Colonic mucosa (tissue), 4 donors: ENCODE measurements around the gene PITX2. TPM values are rescaled to one million over a fixed set of nuclear protein-coding genes. Genes with fewer than 3 reads are reported as not detected.

Experiments
- DNase-seq: peaks from one replicate; pipeline ENCODE4 v3.0.0-alpha.2; 2020
- H3K27ac ChIP-seq: fragments of 200-600 bp; one replicate; pipeline ENCODE4 v1.8.0; 2021
- H3K27me3 ChIP-seq: fragments of 200-600 bp; one replicate; pipeline ENCODE4 v1.8.0; 2021
- H3K36me3 ChIP-seq: fragments of 200-600 bp; one replicate; pipeline ENCODE4 v1.8.0; 2021
- H3K4me1 ChIP-seq: fragments of 200-600 bp; one replicate; pipeline ENCODE4 v1.8.0; 2021; ENCODE audit warnings: mild to moderate bottlenecking
- H3K4me3 ChIP-seq: fragments of 200-600 bp; one replicate; pipeline ENCODE4 v1.8.0; 2021
- H3K9ac ChIP-seq, 2 donors: one replicate each; pipeline ENCODE4 v1.7.0; 2013; ENCODE audit warnings: control low read depth in 2 of 2, low read depth in 2 of 2, low read length in 2 of 2
- H3K9me3 ChIP-seq: fragments of 200-600 bp; one replicate; pipeline ENCODE4 v1.8.0; 2021
- intact Hi-C: fragments of 100-400 bp; cut with DNase I; formaldehyde crosslinking; loops from one replicate; pipeline ENCODE4 v1.14.1; 2022
- total RNA-seq, 2 donors: library from RNA; stranded (reverse); fragmentation: NEBNext Ultra II Directional in 1 of 2; extraction: Animal tissue kit (Norgen Biotek cat#: 25700) in 1 of 2; gene quantifications; one replicate each; pipeline ENCODE4 v1.2.1, GENCODE V29; 2021
- TF ChIP-seq, protein P1 (sequence below): fragments of 200-600 bp; IDR thresholded peaks from one replicate; pipeline ENCODE4 v1.8.0; 2022; ENCODE audit warnings: antibody characterized with exemption, mild to moderate bottlenecking
- donor health status: healthy.
- donor health status: DM: no; HTN: no; CAD: no.
- donor health status: DM: no; HTN: no; CAD: no.

The PITX2 gene
- total RNA-seq, 2 donors from 2014 or later, result 0.45 to 0.64 TPM

DNA sequence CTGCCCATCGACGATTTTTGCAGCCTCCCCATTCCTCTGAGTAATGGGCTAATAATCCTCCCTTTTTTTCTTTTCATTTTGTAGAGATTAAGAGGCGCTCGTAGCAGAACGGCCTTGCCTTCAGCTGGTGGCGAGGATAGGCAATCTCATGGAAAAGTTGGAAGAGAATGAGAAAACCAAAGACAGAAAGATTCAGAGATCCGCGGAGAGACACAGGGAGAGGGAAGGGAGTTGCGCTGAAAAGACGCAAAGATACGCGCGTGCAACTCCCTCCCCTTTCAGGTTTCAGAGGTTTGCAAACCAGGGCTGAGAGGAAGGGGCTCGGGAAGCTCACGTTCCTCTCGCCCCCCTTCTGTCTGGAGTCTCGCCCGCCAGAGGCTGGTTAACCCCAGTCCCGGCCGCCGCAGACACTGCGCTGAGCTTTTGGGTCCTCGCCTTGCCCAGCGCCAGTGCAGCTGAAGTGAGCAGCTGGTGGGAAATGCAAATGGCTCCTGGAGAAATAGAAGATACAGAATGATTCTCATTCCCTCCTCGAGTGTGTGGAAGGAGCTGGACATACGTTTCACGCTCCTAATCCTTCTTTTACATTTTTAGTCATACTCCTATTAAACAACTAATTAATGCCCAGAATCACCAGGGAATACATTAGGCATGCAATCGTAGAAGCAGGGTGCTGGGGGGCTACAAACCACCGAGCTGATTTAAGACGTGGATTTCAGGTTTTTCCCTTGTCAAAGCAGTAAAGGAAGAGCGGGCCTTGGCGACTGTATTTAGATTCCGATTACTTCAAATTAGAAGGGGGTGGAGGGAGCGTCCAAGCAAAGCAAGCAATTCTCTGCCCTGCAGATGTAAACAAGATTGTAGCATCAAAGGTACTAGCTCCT, 16.6 kb upstream of the PITX2 start:
- DNase-seq, result no peak
- Histone ChIP-seq H3K9me3 (no peaks in the 10 kb centered on the region), H3K9ac (no peak overlapping the region), H3K27me3 (peaks cover 65% of the 10 kb centered on the region), H3K27ac (no peak overlapping the region), H3K36me3 (no peaks in the 10 kb centered on the region), H3K4me3 (no peak overlapping the region), H3K4me1 (no peaks in the 10 kb centered on the region)
- TF ChIP-seq, protein P1, sequence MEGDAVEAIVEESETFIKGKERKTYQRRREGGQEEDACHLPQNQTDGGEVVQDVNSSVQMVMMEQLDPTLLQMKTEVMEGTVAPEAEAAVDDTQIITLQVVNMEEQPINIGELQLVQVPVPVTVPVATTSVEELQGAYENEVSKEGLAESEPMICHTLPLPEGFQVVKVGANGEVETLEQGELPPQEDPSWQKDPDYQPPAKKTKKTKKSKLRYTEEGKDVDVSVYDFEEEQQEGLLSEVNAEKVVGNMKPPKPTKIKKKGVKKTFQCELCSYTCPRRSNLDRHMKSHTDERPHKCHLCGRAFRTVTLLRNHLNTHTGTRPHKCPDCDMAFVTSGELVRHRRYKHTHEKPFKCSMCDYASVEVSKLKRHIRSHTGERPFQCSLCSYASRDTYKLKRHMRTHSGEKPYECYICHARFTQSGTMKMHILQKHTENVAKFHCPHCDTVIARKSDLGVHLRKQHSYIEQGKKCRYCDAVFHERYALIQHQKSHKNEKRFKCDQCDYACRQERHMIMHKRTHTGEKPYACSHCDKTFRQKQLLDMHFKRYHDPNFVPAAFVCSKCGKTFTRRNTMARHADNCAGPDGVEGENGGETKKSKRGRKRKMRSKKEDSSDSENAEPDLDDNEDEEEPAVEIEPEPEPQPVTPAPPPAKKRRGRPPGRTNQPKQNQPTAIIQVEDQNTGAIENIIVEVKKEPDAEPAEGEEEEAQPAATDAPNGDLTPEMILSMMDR, result no peak
- intact Hi-C loops, result loop anchor here (10.0 kb wide), 2 partner anchors 215 to 995 kb away; no protein-coding TSS in a partner anchor

DNA sequence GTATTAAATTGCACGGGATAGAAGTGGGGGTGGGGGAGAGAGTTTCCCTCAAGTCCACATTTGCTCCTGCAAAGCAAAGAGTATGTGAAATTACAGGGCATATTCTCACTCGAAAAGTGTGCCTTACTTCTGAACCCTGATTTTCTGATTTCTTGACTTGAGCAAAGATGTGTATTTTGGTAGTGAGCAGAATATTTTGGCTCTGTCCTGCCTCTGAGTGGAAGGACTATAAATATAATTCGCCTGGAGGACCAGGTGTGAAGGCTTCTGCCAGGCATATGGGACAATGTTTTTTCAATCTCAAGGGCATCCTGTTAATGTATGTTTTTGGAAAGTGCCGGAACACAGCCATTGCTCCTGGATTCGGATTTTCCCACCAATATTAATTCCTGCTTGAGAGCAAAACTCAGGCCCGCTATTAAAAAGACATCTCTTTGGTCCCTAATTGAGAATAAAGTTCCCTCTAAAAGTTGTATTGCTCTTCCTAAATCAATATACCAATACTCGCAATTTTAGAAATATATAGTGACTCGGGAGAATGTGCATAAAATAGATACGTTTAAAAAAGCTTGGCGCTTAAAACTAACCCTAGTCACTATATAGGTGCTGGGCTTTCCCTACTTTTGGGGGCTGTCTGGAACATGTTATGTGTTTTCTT, 15.3 kb upstream of the PITX2 start:
- Histone ChIP-seq H3K4me3 (no peak overlapping the region), H3K36me3 (no peaks in the 10 kb centered on the region), H3K9ac (peak overlapping the region; percentile 70 to 82), H3K9me3 (no peaks in the 10 kb centered on the region), H3K4me1 (no peaks in the 10 kb centered on the region), H3K27ac (no peak overlapping the region), H3K27me3 (peaks cover 78% of the 10 kb centered on the region)
- intact Hi-C loops, result loop anchor here (10.0 kb wide), 2 partner anchors 217 to 997 kb away; no protein-coding TSS in a partner anchor
- no peak for DNase-seq
- TF ChIP-seq, protein P1, result no peak

DNA sequence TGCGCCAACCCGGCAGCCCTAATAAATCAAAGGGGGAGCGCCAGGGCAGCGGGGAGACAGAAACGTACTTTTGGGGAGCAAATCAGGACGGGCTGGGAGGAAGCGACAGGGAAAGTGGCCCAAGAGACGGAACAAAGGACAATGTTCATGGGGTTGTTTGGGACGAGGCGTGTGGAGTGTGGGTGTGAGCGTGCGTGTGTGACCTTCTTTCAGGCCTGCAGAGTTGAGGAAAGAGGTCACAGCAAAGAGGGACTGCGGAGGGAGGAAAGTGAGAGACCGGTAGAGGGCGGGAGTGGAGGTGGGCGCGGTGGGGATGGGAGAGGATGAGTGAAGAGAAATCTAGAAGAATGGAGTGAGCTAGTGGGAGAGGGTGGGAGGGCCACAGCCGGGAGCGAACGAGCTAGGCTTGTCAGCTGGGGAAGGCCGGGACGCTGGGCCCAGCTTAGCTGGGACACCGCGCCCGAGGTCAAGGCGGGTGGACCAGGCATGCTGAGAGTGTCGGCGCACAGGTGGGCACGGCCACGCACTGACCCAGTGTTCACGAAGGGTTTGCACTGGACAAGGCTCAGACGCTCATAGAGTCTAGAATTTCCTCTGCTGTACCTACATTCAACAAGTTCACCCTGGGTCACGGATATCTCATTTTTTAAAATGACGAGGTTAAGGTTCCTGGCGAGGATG, 14.7 kb upstream of the PITX2 start:
- Histone ChIP-seq H3K4me1 (peaks cover 3% of the 10 kb centered on the region), H3K9ac (peak overlapping the region; percentile 70 to 82), H3K9me3 (no peaks in the 10 kb centered on the region), H3K36me3 (no peaks in the 10 kb centered on the region), H3K27me3 (peaks cover 84% of the 10 kb centered on the region), H3K4me3 (peak overlapping the region; percentile 20), H3K27ac (no peak overlapping the region)
- TF ChIP-seq, protein P1, result no peak
- DNase-seq, result no peak
- intact Hi-C loops, result loop anchor here (10.0 kb wide), 2 partner anchors 217 to 997 kb away; no protein-coding TSS in a partner anchor

DNA sequence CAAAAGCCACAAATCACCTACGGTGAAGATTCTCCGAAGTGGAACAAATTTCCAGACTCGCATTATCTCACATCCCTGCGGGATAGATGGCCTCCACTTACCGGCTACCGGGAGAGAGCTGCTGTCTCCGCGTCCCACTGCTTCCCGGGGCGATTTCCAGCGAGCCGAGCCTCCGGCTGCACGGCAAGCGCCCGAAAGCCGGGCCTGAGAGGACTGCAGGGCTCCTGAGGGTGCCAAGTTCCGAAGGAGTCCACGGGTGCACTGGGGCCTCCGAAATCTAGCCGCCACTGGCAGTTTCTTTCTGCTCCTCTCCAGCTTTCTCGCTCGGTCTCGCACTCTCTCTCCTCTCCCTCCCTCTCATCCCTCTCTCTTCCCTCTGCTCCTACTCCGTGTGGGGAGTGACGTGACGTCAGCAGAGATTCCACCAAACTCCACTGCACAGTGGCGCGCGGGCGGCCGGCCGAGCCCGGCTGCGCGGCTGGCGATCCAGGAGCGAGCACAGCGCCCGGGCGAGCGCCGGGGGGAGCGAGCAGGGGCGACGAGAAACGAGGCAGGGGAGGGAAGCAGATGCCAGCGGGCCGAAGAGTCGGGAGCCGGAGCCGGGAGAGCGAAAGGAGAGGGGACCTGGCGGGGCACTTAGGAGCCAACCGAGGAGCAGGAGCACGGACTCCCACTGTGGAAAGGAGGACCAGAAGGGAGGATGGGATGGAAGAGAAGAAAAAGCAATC, 14.0 kb upstream of the PITX2 start:
- peaks cover 10% of the 10 kb centered on the region for H3K4me1 ChIP-seq
- peak overlapping the region; percentile 70 to 82 for H3K9ac ChIP-seq
- intact Hi-C loops, result loop anchor here (10.0 kb wide), 2 partner anchors 218 to 998 kb away; no protein-coding TSS in a partner anchor
- no peak overlapping the region for H3K27ac ChIP-seq
- no peaks in the 10 kb centered on the region for H3K9me3 ChIP-seq
- TF ChIP-seq, protein P1, result no peak
- H3K27me3 ChIP-seq, result peaks cover 91% of the 10 kb centered on the region
- no peaks in the 10 kb centered on the region for H3K36me3 ChIP-seq
- peak overlapping the region; percentile 20 for H3K4me3 ChIP-seq
- DNase-seq, result no peak
